ENCODE measurements around the gene OR10G2. TPM values are rescaled to one million over a fixed set of nuclear protein-coding genes. Genes with fewer than 3 reads are reported as not detected.

Gene OR10G2
- not detected in 2 replicates for total RNA-seq

GRCh38 chr14:21634840-21635239 lies at the start of gene OR10G2:
OR10G2 (minus strand) TSS chr14:21634940; CDS start chr14:21634842, 98 bp downstream.

GRCh38 chr14:21673718-21674117 lies 39.0 kb upstream of the OR10G2 start, which contains the start of gene OR4E1:
OR4E1 (minus strand) TSS chr14:21673818; CDS start chr14:21670935, 2,883 bp downstream.

GRCh38 chr14:21653331-21653885 lies 18.7 kb upstream of the OR10G2 start, which contains the start of gene OR4E2:
OR4E2 (plus strand) TSS chr14:21653835; CDS start chr14:21665083, 11,248 bp downstream.

Other genes with a start within 250 kb of the OR10G2 start
- gene CHD8, start 178.8 kb downstream of the OR10G2 start, total RNA-seq, result 45.3 and 64.4 TPM in 2 replicates
- 12.8 and 14.7 TPM in 2 replicates for gene RAB2B, start 158.0 kb downstream of the OR10G2 start, total RNA-seq
- gene TOX4, start 157.7 kb downstream of the OR10G2 start, total RNA-seq, result 38.1 and 54.5 TPM in 2 replicates
- gene METTL3, start 123.6 kb downstream of the OR10G2 start, total RNA-seq, result 30.1 and 50.4 TPM in 2 replicates
- 8.5 and 42.6 TPM in 2 replicates for gene SALL2, start 108.6 kb downstream of the OR10G2 start, total RNA-seq
- not detected in 2 replicates for gene OR10G3, start 54.9 kb downstream of the OR10G2 start, total RNA-seq
- gene OR4E2, start 18.9 kb upstream of the OR10G2 start, total RNA-seq, result not detected in 2 replicates
- gene OR4E1, start 38.9 kb upstream of the OR10G2 start, total RNA-seq, result not detected in 2 replicates

Measured in epithelial cell of alveolus of lung (primary cell).